Measurements from ENCODE around the gene POLD4. TPM values are rescaled to one million over a fixed set of nuclear protein-coding genes. Genes with fewer than 3 reads are reported as not detected.

The POLD4 gene
- total and polyA plus RNA-seq, 2 of the 13 experiments (the other 11 are each of a cell fraction or from before 2014, with no cell fraction given): 10.5 to 27.4 TPM

- TF ChIP-seq ZBTB33 (CRISPR knock-in tag; IDR thresholded peaks at IDR 0.05): no peak; the same call in 1 of the 2 replicates
Observed at GRCh38 chr11:67400942-67401494, 47.7 kb upstream of the POLD4 start (continued).

DNA sequence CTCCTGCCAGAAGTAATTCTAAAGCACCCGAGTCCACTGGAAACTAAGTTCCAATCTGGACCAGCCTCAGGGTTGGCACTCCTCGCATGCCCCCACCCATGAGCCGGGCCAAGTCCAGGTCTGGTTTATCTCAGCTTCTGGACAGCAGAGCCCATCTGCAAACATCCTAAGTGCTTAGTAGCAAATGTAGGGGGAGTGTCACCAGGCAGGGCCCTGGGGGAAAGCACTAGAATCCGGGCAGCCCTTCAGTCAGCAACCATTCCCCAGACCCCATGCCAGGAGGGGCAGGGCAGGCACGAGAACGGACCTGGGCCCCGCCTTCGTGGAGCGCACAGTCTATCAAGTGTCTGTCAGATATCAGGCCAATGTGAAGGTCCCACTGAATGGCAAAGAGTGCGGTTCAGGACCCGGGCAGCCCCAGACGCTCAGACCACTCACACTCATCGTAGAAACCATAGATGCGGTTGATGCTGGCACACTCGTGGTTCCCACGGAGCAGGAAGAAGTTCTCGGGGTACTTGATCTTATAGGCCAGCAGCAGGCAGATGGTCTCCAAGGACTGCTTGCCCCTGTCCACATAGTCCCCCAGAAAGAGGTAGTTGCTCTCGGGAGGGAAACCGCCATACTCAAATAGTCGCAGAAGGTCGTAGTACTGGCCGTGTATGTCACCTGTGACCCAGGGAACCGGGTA, 47.0 kb upstream of the POLD4 start:
- no peak overlapping the region for H2AFZ ChIP-seq (ENCODE audit: low read length)
- H3K9ac ChIP-seq (ENCODE audit: insufficient read depth, low read depth, low read length): peak overlapping the region; percentile 93
- no peak for FAIRE-seq
- no peak for TF ChIP-seq ZNF3 (CRISPR knock-in tag; IDR thresholded peaks at IDR 0.05)
- TF ChIP-seq, protein P1, sequence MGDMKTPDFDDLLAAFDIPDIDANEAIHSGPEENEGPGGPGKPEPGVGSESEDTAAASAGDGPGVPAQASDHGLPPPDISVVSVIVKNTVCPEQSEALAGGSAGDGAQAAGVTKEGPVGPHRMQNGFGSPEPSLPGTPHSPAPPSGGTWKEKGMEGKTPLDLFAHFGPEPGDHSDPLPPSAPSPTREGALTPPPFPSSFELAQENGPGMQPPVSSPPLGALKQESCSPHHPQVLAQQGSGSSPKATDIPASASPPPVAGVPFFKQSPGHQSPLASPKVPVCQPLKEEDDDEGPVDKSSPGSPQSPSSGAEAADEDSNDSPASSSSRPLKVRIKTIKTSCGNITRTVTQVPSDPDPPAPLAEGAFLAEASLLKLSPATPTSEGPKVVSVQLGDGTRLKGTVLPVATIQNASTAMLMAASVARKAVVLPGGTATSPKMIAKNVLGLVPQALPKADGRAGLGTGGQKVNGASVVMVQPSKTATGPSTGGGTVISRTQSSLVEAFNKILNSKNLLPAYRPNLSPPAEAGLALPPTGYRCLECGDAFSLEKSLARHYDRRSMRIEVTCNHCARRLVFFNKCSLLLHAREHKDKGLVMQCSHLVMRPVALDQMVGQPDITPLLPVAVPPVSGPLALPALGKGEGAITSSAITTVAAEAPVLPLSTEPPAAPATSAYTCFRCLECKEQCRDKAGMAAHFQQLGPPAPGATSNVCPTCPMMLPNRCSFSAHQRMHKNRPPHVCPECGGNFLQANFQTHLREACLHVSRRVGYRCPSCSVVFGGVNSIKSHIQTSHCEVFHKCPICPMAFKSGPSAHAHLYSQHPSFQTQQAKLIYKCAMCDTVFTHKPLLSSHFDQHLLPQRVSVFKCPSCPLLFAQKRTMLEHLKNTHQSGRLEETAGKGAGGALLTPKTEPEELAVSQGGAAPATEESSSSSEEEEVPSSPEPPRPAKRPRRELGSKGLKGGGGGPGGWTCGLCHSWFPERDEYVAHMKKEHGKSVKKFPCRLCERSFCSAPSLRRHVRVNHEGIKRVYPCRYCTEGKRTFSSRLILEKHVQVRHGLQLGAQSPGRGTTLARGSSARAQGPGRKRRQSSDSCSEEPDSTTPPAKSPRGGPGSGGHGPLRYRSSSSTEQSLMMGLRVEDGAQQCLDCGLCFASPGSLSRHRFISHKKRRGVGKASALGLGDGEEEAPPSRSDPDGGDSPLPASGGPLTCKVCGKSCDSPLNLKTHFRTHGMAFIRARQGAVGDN (CRISPR knock-in tag; IDR thresholded peaks at IDR 0.05): 0 out of 2 replicates have a peak, but pooled peaks have one; percentile 2
- BruUV-seq (replicated peaks): no TSS peak
- no peaks in the 10 kb centered on the region for H3K9me3 ChIP-seq (ENCODE audit: low read length)
- 54% methylated on average over 11 of the region's 23 CpGs for whole genome bisulfite sequencing (ENCODE audit: low lambda C conversion rate)
- H3K36me3 ChIP-seq (replicated peaks in 1 of 2; ENCODE audit: control insufficient read depth in 1 of 2, insufficient read depth in 2 of 2, low read length in 2 of 2): peaks cover 17 to 27% of the 10 kb centered on the region in 2 experiments; a peak in 4 of 5 replicates
- H3K27ac ChIP-seq (ENCODE audit: extremely low read length, insufficient read depth, low read length): peak overlapping the region; percentile 84
- peaks cover 3% of the 10 kb centered on the region; the same call in 1 of the 2 replicates for H4K20me1 ChIP-seq (ENCODE audit: insufficient read depth, low read length)
- POLR2A ChIA-PET: interaction anchor here (0.7 to 6.2 kb wide), 9 partner anchors 8 to 105 kb away, joined by 3 to 81 read pairs (median 14); partner anchors contain the start of genes AIP, CLCF1, PITPNM1 and RAD9A
- peaks cover 47% of the 10 kb centered on the region for H3K4me1 ChIP-seq (ENCODE audit: insufficient read depth, low read length)
- no peak for DNase-seq (ENCODE audit: low spot score)
- ATAC-seq: no peak
- H3K27me3 ChIP-seq (ENCODE audit: control insufficient read depth in 1 of 2, insufficient read depth in 2 of 2, low read length in 2 of 2): no peaks in the 10 kb centered on the region
- H3K4me2 ChIP-seq (ENCODE audit: low read depth, low read length): peak overlapping the region; percentile 88
- H3K4me3 ChIP-seq (replicated peaks in 1 of 3; ENCODE audit: insufficient read depth in 1 of 3, low read depth in 2 of 3, low read length in 3 of 3): peak overlapping the region; percentile 77 to 98 (median 94)
- H3K79me2 ChIP-seq (ENCODE audit: insufficient read depth, low read length): peaks cover 14% of the 10 kb centered on the region
- CTCF ChIA-PET (ENCODE audit: low intra/inter-chr PET ratio, low total read pairs): no interaction called here
- intact Hi-C loops (cut with micrococcal nuclease; ENCODE audit: unreplicated experiment): no loop called here
- in situ Hi-C loops (cut with HindIII; ENCODE audit: extremely low pct_ligation_motif_present, low pct_unique_long_range_greater_than_20kb): loop anchor here (5.0 kb wide), 2 partner anchors 67 to 107 kb away; partner anchors contain the start of genes CDK2AP2, PITPNM1 and TMEM134
